ENCODE measurements around the gene C22orf15. TPM values are rescaled to one million over a fixed set of nuclear protein-coding genes. Genes with fewer than 3 reads are reported as not detected.

Gene C22orf15
- total and polyA plus RNA-seq, 2 of the 8 experiments (the other 6 are each of a cell fraction or from before 2014, with no cell fraction given), result 4.2 to 4.9 TPM

DNA sequence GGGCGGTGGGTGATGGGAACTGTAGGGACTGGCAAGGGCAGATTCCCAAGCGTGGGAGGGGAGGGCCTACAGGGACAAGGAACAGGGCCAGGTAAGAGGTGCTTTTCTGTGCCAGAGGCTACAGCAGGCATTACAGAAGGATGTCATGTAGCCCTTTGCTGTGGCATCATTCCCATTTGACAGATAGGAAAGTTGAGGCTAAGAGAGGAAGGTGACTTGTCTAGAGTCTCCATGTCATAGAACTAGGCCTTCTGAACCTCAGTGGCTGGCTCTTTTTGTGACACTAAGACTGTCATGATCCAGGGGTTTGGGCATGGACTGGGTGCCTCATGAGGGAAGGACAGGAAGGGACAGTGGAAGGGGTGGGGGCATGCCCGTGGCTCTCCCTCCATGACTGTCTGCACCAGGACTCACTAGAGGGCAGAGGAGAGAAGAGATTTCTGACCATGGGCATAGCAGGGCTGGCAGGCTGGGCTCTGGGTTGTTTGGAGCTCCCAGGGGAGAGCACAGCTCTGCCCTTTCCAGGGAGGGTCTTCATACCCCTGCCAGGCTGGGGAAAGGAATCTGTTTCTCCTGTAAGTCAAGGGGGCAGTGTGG lies 13.1 kb downstream of the C22orf15 start (continued):
- TF ChIP-seq, protein P1, sequence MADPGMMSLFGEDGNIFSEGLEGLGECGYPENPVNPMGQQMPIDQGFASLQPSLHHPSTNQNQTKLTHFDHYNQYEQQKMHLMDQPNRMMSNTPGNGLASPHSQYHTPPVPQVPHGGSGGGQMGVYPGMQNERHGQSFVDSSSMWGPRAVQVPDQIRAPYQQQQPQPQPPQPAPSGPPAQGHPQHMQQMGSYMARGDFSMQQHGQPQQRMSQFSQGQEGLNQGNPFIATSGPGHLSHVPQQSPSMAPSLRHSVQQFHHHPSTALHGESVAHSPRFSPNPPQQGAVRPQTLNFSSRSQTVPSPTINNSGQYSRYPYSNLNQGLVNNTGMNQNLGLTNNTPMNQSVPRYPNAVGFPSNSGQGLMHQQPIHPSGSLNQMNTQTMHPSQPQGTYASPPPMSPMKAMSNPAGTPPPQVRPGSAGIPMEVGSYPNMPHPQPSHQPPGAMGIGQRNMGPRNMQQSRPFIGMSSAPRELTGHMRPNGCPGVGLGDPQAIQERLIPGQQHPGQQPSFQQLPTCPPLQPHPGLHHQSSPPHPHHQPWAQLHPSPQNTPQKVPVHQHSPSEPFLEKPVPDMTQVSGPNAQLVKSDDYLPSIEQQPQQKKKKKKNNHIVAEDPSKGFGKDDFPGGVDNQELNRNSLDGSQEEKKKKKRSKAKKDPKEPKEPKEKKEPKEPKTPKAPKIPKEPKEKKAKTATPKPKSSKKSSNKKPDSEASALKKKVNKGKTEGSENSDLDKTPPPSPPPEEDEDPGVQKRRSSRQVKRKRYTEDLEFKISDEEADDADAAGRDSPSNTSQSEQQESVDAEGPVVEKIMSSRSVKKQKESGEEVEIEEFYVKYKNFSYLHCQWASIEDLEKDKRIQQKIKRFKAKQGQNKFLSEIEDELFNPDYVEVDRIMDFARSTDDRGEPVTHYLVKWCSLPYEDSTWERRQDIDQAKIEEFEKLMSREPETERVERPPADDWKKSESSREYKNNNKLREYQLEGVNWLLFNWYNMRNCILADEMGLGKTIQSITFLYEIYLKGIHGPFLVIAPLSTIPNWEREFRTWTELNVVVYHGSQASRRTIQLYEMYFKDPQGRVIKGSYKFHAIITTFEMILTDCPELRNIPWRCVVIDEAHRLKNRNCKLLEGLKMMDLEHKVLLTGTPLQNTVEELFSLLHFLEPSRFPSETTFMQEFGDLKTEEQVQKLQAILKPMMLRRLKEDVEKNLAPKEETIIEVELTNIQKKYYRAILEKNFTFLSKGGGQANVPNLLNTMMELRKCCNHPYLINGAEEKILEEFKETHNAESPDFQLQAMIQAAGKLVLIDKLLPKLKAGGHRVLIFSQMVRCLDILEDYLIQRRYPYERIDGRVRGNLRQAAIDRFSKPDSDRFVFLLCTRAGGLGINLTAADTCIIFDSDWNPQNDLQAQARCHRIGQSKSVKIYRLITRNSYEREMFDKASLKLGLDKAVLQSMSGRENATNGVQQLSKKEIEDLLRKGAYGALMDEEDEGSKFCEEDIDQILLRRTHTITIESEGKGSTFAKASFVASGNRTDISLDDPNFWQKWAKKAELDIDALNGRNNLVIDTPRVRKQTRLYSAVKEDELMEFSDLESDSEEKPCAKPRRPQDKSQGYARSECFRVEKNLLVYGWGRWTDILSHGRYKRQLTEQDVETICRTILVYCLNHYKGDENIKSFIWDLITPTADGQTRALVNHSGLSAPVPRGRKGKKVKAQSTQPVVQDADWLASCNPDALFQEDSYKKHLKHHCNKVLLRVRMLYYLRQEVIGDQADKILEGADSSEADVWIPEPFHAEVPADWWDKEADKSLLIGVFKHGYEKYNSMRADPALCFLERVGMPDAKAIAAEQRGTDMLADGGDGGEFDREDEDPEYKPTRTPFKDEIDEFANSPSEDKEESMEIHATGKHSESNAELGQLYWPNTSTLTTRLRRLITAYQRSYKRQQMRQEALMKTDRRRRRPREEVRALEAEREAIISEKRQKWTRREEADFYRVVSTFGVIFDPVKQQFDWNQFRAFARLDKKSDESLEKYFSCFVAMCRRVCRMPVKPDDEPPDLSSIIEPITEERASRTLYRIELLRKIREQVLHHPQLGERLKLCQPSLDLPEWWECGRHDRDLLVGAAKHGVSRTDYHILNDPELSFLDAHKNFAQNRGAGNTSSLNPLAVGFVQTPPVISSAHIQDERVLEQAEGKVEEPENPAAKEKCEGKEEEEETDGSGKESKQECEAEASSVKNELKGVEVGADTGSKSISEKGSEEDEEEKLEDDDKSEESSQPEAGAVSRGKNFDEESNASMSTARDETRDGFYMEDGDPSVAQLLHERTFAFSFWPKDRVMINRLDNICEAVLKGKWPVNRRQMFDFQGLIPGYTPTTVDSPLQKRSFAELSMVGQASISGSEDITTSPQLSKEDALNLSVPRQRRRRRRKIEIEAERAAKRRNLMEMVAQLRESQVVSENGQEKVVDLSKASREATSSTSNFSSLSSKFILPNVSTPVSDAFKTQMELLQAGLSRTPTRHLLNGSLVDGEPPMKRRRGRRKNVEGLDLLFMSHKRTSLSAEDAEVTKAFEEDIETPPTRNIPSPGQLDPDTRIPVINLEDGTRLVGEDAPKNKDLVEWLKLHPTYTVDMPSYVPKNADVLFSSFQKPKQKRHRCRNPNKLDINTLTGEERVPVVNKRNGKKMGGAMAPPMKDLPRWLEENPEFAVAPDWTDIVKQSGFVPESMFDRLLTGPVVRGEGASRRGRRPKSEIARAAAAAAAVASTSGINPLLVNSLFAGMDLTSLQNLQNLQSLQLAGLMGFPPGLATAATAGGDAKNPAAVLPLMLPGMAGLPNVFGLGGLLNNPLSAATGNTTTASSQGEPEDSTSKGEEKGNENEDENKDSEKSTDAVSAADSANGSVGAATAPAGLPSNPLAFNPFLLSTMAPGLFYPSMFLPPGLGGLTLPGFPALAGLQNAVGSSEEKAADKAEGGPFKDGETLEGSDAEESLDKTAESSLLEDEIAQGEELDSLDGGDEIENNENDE (IDR thresholded peaks at IDR 0.05; ENCODE audit: insufficient replicate concordance, low read length), result no peak
- TF ChIP-seq BRCA1 (IDR thresholded peaks at IDR 0.05; ENCODE audit: low read depth, low read length), result no peak
- TF ChIP-seq, protein P2, sequence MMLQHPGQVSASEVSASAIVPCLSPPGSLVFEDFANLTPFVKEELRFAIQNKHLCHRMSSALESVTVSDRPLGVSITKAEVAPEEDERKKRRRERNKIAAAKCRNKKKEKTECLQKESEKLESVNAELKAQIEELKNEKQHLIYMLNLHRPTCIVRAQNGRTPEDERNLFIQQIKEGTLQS (IDR thresholded peaks at IDR 0.05; ENCODE audit: insufficient read depth, low read depth, low read length), result no peak
- no peak for TF ChIP-seq KDM4A (IDR thresholded peaks at IDR 0.05; ENCODE audit: low read depth, low read length, severe bottlenecking)
- no peak for TF ChIP-seq EZH2 (IDR thresholded peaks at IDR 0.05; ENCODE audit: low read depth, low read length, severe bottlenecking)
- TF ChIP-seq GTF2F1 (IDR thresholded peaks at IDR 0.05; ENCODE audit: borderline replicate concordance, low read depth, low read length), result no peak
- 0 out of 4 replicates have a peak, but pooled peaks of 1 of the 2 experiments have one; percentile 5 for TF ChIP-seq RAD21 (IDR thresholded peaks at IDR 0.05 in 1 of 2, conservative IDR thresholded peaks at IDR 0.05 in 1 of 2; ENCODE audit: low read depth in 2 of 2, low read length in 2 of 2)
- TF ChIP-seq POU5F1 (IDR thresholded peaks at IDR 0.05; ENCODE audit: low read depth, low read length), result no peak
- TF ChIP-seq MAFK (IDR thresholded peaks at IDR 0.05; ENCODE audit: low read depth, low read length), result no peak

Measured in H1 (cell line).